CD8-positive, alpha-beta memory T cell (primary cell): Measurements from ENCODE around the gene SARNP. TPM values are rescaled to one million over a fixed set of nuclear protein-coding genes. Genes with fewer than 3 reads are reported as not detected.
A peak's percentile ranks its signal among the peaks of the same experiment; 100 is the strongest.

Source experiments
- CTCF ChIA-PET: fragments of 350-600 bp; sonication (Branson Sonifier 250); formaldehyde crosslinking; loops from one replicate; lab custom pipeline; 2021; ENCODE audit warnings: antibody characterized with exemption; lab: Charles Lee
- POLR2A ChIA-PET: fragments of 350-600 bp; sonication (Branson Sonifier 250); formaldehyde crosslinking; loops from one replicate; lab custom pipeline; 2021; ENCODE audit warnings: antibody characterized with exemption; lab: Charles Lee
- DNase-seq, 5 donors: peaks; one replicate each; pipeline versions ENCODE4 v3.0.0 to v3.0.0-alpha.2; 2020 to 2022; ENCODE audit warnings: mixed read lengths in 1 of 5
- H3K27ac ChIP-seq: one replicate; pipeline ENCODE4 v1.7.0; 2013; ENCODE audit warnings: low read depth, mild to moderate bottlenecking, low read length, moderate library complexity
- H3K27me3 ChIP-seq: 2 replicates; pipeline ENCODE4 v1.7.0; 2013; ENCODE audit warnings: low read length, mild to moderate bottlenecking; ENCODE audit not compliant: insufficient read depth, poor library complexity, severe bottlenecking
- H3K36me3 ChIP-seq: 2 replicates; pipeline ENCODE4 v1.7.0; 2013; ENCODE audit warnings: mild to moderate bottlenecking, low read length, moderate library complexity; ENCODE audit not compliant: insufficient read depth
- H3K4me1 ChIP-seq: 2 replicates; pipeline ENCODE4 v1.7.0; 2013; ENCODE audit warnings: mild to moderate bottlenecking, low read length, moderate library complexity; ENCODE audit not compliant: insufficient read depth
- H3K4me3 ChIP-seq: 2 replicates; pipeline ENCODE4 v1.7.0; 2013; ENCODE audit warnings: mild to moderate bottlenecking, low read length
- H3K9me3 ChIP-seq: 2 replicates; pipeline ENCODE4 v1.7.0; 2013; ENCODE audit warnings: mild to moderate bottlenecking, low read length
- H3K27ac Mint-ChIP-seq, 8 donors: one replicate each; pipeline ENCODE4 v1.8.0; 2020 to 2021; ENCODE audit warnings: mixed read lengths in 8 of 8, mild to moderate bottlenecking in 6 of 8, inconsistent platforms in 3 of 8, moderate library complexity in 3 of 8
- H3K27me3 Mint-ChIP-seq, 2 donors: one replicate each; pipeline ENCODE4 v1.8.0; 2020 to 2021; ENCODE audit warnings: mixed read lengths in 2 of 2, mild to moderate bottlenecking in 1 of 2, moderate library complexity in 1 of 2
- H3K36me3 Mint-ChIP-seq, 3 donors: one replicate each; pipeline ENCODE4 v1.8.0; 2020 to 2021; ENCODE audit warnings: mixed read lengths in 3 of 3, inconsistent platforms in 1 of 3, mild to moderate bottlenecking in 1 of 3
- H3K4me1 Mint-ChIP-seq, 3 donors: one replicate each; pipeline ENCODE4 v1.8.0; 2020 to 2021; ENCODE audit warnings: mixed read lengths in 3 of 3, inconsistent platforms in 1 of 3, mild to moderate bottlenecking in 1 of 3
- H3K4me3 Mint-ChIP-seq, 7 donors: one replicate each; pipeline ENCODE4 v1.8.0; 2020 to 2021; ENCODE audit warnings: mixed read lengths in 7 of 7, mild to moderate bottlenecking in 6 of 7, moderate library complexity in 4 of 7, inconsistent platforms in 2 of 7
- H3K9me3 Mint-ChIP-seq, 5 donors: one replicate each; pipeline ENCODE4 v1.8.0; 2020 to 2022; ENCODE audit warnings: mixed read lengths in 5 of 5, mild to moderate bottlenecking in 3 of 5, moderate library complexity in 2 of 5, inconsistent platforms in 1 of 5
- polyA plus RNA-seq: library from polyadenylated mRNA; unstranded; fragments of 300-500 nt; fragmentation: Illumina TruSeq; gene quantifications from one replicate; pipeline ENCODE4 v1.2.3, GENCODE V29; 2021
- total RNA-seq, 2 experiments: library from RNA; stranded (reverse); gene quantifications; one replicate each; pipeline ENCODE4 v1.2.3, GENCODE V29; 2021

The SARNP gene
- total and polyA plus RNA-seq, 3 experiments from 2014 or later, result 89.7 to 109 (median 103) TPM

DNA sequence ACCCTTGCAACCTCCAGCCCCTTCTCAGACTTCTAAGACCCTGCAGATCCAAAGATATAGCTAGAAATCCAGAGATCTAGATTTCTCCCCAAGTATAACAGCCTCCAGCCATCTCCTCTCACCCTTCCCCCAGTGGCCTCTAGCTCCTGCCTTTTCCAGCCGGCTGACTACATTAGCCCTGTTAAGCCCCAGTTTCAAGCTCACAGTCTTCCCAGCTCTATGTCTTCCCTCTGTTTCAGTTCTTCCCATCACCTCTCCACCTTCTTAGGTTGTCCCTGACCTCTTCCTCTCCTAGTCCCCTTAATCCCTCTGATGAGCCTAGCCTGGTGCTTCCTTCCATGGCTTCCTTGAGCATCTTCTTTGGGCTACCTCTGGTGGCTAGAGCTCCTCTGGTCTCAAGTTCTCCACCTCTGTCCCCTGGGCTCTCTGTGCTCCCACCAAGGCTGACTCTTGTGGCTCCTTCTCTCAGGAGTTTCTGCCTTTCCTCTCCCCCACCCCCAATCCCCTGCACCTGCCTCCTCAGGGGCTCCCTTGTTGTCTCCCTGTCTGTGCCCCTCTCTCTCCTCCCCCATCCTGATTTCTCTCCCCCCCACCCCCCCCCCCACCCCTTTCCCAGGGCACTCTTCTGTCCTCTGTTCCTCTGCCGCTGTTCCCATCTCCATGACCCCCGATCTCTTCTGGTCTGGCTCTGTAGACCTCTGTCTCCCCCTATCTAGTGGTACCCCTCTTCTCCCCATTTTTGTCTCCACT, 75.4 kb downstream of the SARNP start:
- peak overlapping the region; percentile 59 for H3K4me3 ChIP-seq
- H3K4me1 Mint-ChIP-seq, result peaks cover 44 to 55% (median 52%) of the 10 kb centered on the region in 3 donors
- CTCF ChIA-PET, result interaction anchor here (0.8 to 6.5 kb wide), 6 partner anchors 76 to 287 kb away, joined by 3 to 78 read pairs (median 3); partner anchors contain the start of genes DGKA, ORMDL2 and SARNP

DNA sequence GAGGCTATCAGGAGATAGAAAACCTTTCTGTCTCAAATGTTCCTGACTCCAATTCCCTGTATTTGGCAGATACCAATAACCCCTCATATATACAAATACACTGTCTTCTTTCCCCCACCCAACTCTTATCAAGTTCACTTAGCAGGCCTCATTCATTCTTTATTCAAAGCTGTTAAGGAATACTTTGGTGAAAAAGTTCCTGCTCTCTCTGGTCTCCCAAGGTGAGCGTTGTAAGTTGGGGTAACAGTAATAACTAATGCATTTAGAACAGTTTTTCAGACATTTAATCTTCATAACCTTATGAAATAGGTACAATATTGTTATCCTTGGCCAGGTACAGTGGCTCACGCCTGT, 78.5 kb downstream of the SARNP start:
- Histone ChIP-seq H3K27ac (no peak overlapping the region), H3K9me3 (no peaks in the 10 kb centered on the region), H3K36me3 (no peaks in the 10 kb centered on the region), H3K27me3 (no peaks in the 10 kb centered on the region), H3K4me3 (no peak overlapping the region), H3K4me1 (peaks cover 27% of the 10 kb centered on the region)
- no peak for DNase-seq
- no peaks in the 10 kb centered on the region for H3K27me3 Mint-ChIP-seq
- H3K4me1 Mint-ChIP-seq, result peaks cover 30 to 40% (median 33%) of the 10 kb centered on the region in 3 donors
- POLR2A ChIA-PET, result interaction anchor here (1.0 to 2.2 kb wide), 8 partner anchors 9 to 451 kb away, joined by 3 to 12 read pairs (median 7); partner anchors contain the start of genes BLOC1S1, CD63, RAB5B and SMARCC2
- peaks cover 0 to 5% (median 0%) of the 10 kb centered on the region in 3 donors for H3K36me3 Mint-ChIP-seq
- CTCF ChIA-PET, result interaction anchor here (1.0 to 6.5 kb wide), 33 partner anchors 9 to 467 kb away, joined by 3 to 78 read pairs (median 5); partner anchors contain the start of genes BLOC1S1, CD63, ORMDL2 and PYM1
- H3K9me3 Mint-ChIP-seq, result no peaks in the 10 kb centered on the region
- peak overlapping the region in 5 of 7 donors; percentile 81 to 96 (median 85) for H3K4me3 Mint-ChIP-seq
- peak overlapping the region in 5 of 8 donors; percentile 91 to 95 (median 92) for H3K27ac Mint-ChIP-seq

More for the DNA sequence above, 75.4 kb downstream of the SARNP start:
- peaks cover 0 to 5% (median 0%) of the 10 kb centered on the region in 3 donors for H3K36me3 Mint-ChIP-seq
- H3K36me3 ChIP-seq, result no peaks in the 10 kb centered on the region
- H3K9me3 ChIP-seq, result no peaks in the 10 kb centered on the region
- POLR2A ChIA-PET, result no interaction called here
- no peak for DNase-seq
- no peaks in the 10 kb centered on the region for H3K27me3 ChIP-seq
- peak overlapping the region; percentile 15 to 98 (median 85) for H3K27ac Mint-ChIP-seq
- H3K27me3 Mint-ChIP-seq, result no peaks in the 10 kb centered on the region
- peaks cover 37% of the 10 kb centered on the region for H3K4me1 ChIP-seq
- H3K4me3 Mint-ChIP-seq, result peak overlapping the region; percentile 70 to 91 (median 82)
- H3K27ac ChIP-seq, result peak overlapping the region; percentile 42
- H3K9me3 Mint-ChIP-seq, result no peaks in the 10 kb centered on the region

DNA sequence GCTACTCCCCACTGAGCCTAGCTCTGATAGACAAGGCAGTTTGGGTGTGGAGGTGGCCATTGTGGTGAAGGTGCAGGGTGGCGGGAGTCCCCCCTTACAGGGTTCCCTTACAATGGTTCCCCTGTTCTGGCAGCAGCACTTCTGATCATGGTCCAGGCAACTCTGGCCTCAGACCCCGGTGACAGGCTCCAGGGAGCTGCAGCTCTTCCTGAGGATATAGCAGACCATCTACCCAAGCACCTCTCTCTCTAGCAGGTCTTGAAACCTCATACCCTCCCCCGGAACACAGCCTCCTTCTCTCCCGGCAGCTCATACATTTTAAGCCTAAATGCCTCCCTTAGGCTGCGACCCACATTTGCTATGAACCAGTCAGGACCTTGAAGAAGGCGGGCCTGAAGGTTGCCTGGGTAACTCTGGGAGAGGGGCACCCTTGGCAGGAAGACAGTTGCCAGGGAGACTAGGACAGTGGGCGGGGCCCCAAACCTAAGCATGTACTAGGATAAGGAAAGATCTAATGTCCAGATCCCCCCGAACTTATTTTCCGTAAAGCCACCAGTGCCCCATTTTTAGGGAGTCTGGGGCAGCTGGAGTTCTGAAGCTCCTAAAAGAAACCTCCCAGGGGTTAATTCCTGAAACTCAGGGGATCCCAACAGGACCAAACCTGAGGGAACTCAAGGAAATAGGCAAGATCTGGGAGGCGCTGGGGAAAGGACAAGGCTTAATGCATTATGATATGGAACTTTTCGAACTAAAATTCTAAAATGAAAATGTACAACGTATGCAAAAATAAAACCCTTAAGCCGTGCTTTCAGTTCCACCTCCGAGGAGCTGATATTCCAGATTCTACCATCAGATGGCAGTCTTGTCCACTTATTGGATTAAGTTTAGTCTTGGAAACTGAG, 79.2 kb downstream of the SARNP start:
- H3K27ac Mint-ChIP-seq, result peak overlapping the region; percentile 91 to 98 (median 92)
- H3K36me3 Mint-ChIP-seq, result peaks cover 0 to 2% (median 0%) of the 10 kb centered on the region in 3 donors
- Histone ChIP-seq H3K4me1 (peaks cover 25% of the 10 kb centered on the region), H3K9me3 (no peaks in the 10 kb centered on the region), H3K27ac (peak overlapping the region; percentile 82), H3K27me3 (no peaks in the 10 kb centered on the region), H3K4me3 (peak overlapping the region; percentile 95), H3K36me3 (no peaks in the 10 kb centered on the region)
- H3K9me3 Mint-ChIP-seq, result no peaks in the 10 kb centered on the region
- DNase-seq, result peak; percentile 48 to 85 (median 75)
- CTCF ChIA-PET, result interaction anchor here (0.7 to 6.5 kb wide), 39 partner anchors 9 to 621 kb away, joined by 3 to 78 read pairs (median 4); partner anchors contain the start of genes BLOC1S1, CD63, ORMDL2 and PYM1
- POLR2A ChIA-PET, result interaction anchor here (0.5 to 2.2 kb wide), 12 partner anchors 9 to 451 kb away, joined by 3 to 12 read pairs (median 4); partner anchors contain the start of genes BLOC1S1, CD63, RAB5B and SMARCC2
- H3K4me3 Mint-ChIP-seq, result peak overlapping the region; percentile 81 to 96 (median 85)
- peaks cover 26 to 38% (median 27%) of the 10 kb centered on the region in 3 donors for H3K4me1 Mint-ChIP-seq
- H3K27me3 Mint-ChIP-seq, result no peaks in the 10 kb centered on the region

DNA sequence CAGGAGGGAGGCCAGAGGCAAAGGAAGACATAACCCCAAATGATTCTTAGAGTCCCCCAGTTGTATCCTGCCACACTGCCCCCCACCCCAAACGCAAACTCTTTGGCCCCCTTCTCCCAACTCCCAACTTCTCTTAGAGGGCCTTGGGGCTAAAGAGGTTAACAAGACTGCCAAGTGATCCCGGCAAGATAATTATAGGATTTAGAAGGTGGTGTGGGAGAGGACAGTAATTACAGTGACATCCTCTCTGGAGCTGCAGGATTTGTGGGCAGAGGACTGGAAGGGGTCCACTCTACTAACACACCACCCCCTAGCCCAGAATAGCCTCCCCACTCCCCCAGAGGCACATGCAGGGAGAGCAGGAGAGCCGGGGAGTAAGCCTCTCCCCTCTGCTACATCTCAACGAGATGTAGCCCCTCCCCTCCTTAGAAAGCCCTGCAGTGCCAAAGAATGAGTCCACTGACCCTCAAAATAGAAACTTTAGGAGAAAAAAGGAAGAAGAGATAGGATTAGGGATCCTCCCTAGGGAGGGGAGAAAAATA, 79.9 kb downstream of the SARNP start:
- peak overlapping the region; percentile 95 for H3K4me3 ChIP-seq
- H3K9me3 Mint-ChIP-seq, result no peaks in the 10 kb centered on the region
- H3K27ac ChIP-seq, result peak overlapping the region; percentile 82
- ChIA-PET CTCF (interaction anchor here (0.8 to 6.5 kb wide), 29 partner anchors 8 to 468 kb away, joined by 3 to 78 read pairs (median 5); partner anchors contain the start of genes BLOC1S1, CD63, ORMDL2 and RAB5B), POLR2A (interaction anchor here (0.5 to 2.2 kb wide), 13 partner anchors 8 to 452 kb away, joined by 3 to 12 read pairs (median 4); partner anchors contain the start of genes BLOC1S1, CD63, RAB5B and RDH5)
- peak overlapping the region; percentile 81 to 89 (median 85) for H3K4me3 Mint-ChIP-seq
- no peaks in the 10 kb centered on the region for H3K36me3 ChIP-seq
- H3K27me3 Mint-ChIP-seq, result no peaks in the 10 kb centered on the region
- H3K4me1 Mint-ChIP-seq, result peaks cover 24 to 36% (median 25%) of the 10 kb centered on the region in 3 donors
- H3K27ac Mint-ChIP-seq, result peak overlapping the region; percentile 90 to 97 (median 92)
- H3K4me1 ChIP-seq, result peaks cover 23% of the 10 kb centered on the region
- no peaks in the 10 kb centered on the region for H3K27me3 ChIP-seq
- no peaks in the 10 kb centered on the region for H3K9me3 ChIP-seq
- H3K36me3 Mint-ChIP-seq, result peaks cover 0 to 1% (median 0%) of the 10 kb centered on the region in 3 donors
- DNase-seq, result no peak

DNA sequence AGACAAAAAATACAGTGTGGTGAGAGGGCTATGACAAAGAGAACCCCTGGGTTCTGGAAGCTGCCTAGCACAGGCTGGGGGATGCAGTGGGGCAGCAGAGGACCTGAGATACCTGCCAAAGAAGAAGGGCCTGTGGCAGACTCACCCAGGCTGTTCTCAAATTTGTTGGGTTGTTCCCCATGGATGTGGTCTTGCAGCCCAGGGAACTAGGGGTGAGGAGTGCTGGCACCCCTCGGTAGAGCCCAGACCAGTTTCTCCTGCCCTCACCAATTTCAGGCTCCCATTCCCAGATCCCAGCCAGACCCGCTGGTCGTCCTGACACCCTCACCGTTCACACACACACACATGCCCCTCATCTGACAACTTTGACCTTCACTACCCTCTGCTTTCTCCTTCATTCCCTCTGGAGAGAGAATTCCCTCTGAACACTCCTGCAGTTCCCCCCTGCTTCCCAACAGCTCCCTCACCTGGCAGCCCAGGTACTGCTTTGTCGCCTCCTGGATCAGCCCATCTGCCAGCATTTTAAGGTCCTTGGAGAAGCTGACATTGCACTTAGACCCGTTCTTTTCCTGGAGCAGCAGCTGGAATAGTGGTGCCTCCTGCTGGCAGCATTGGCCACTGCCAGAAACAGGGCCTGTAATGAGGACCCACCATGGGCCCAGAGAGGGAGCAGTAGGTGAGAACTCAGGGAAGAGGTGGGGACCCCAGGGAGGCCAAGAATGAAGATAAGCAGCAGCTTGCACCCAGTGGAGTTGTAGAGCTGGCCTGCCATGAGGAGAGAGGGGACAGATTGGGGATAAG, 80.5 kb downstream of the SARNP start:
- DNase-seq, result peak in 4 of 5 donors; percentile 20 to 68 (median 38)
- H3K36me3 ChIP-seq, result no peaks in the 10 kb centered on the region
- Mint-ChIP-seq H3K9me3 (no peaks in the 10 kb centered on the region), H3K27ac (peak overlapping the region; percentile 51 to 97 (median 92)), H3K27me3 (no peaks in the 10 kb centered on the region), H3K36me3 (peaks cover 0 to 1% (median 0%) of the 10 kb centered on the region in 3 donors), H3K4me1 (peaks cover 20 to 29% (median 21%) of the 10 kb centered on the region in 3 donors), H3K4me3 (peak overlapping the region; percentile 54 to 81 (median 68))
- H3K4me3 ChIP-seq, result no peak overlapping the region
- ChIA-PET CTCF (interaction anchor here (0.6 to 6.5 kb wide), 21 partner anchors 10 to 1544 kb away, joined by 3 to 78 read pairs (median 5); partner anchors contain the start of genes BLOC1S1, ORMDL2, RAB5B and RDH5), POLR2A (interaction anchor here (1.0 to 2.0 kb wide), 3 partner anchors 12 to 21 kb away, joined by 3 to 8 read pairs (median 3); partner anchors contain the start of genes BLOC1S1 and RDH5)
- H3K27ac ChIP-seq, result no peak overlapping the region
- H3K4me1 ChIP-seq, result peaks cover 20% of the 10 kb centered on the region
- no peaks in the 10 kb centered on the region for H3K27me3 ChIP-seq
- H3K9me3 ChIP-seq, result no peaks in the 10 kb centered on the region

DNA sequence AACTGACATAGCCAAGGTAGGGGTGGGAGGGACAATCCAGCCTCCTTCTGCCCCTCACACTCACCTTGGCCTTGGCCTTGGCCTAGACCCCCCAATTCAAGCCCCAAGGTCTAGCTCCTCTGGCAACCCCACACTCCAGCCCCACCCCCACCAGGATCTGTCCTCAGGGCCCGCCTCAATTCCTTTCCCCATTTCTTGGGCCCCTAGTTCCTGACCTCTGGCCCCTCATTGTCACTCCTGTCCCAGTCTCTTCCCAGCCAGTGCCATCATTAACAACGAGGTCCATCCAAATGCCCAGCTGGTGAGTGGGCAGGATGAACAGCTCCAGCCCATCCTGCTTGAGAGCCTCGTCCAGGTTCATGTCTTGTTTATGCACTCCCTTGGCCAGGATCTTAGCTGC, 81.4 kb downstream of the SARNP start:
- Mint-ChIP-seq H3K36me3 (peaks cover 0 to 1% (median 0%) of the 10 kb centered on the region in 3 donors), H3K27me3 (no peaks in the 10 kb centered on the region), H3K4me3 (no peak overlapping the region), H3K4me1 (peaks cover 19 to 26% (median 21%) of the 10 kb centered on the region in 3 donors), H3K9me3 (no peaks in the 10 kb centered on the region), H3K27ac (peak overlapping the region in 4 of 8 donors; percentile 44 to 84 (median 60))
- H3K27ac ChIP-seq, result no peak overlapping the region
- CTCF ChIA-PET, result interaction anchor here (0.6 to 6.5 kb wide), 7 partner anchors 14 to 1543 kb away, joined by 3 to 78 read pairs (median 6); partner anchors contain the start of genes BLOC1S1, RDH5 and SMARCC2
- no peak overlapping the region for H3K4me3 ChIP-seq
- H3K27me3 ChIP-seq, result no peaks in the 10 kb centered on the region
- H3K36me3 ChIP-seq, result no peaks in the 10 kb centered on the region
- no peaks in the 10 kb centered on the region for H3K9me3 ChIP-seq
- POLR2A ChIA-PET, result interaction anchor here (0.6 kb wide), 1 partner anchor 32 kb away, joined by 5 read pairs; no protein-coding TSS in a partner anchor
- no peak for DNase-seq
- H3K4me1 ChIP-seq, result peaks cover 20% of the 10 kb centered on the region
